Measurements from ENCODE around the gene ADIG. TPM values are rescaled to one million over a fixed set of nuclear protein-coding genes. Genes with fewer than 3 reads are reported as not detected.

Gene ADIG
- total and polyA plus RNA-seq, 2 experiments from 2014 or later, result not detected

- in situ Hi-C loops (cut with MboI), result no loop called here
- Histone ChIP-seq H2AFZ (no peak overlapping the region), H3K4me1 (ENCODE audit: insufficient read depth) (peaks cover 16% of the 10 kb centered on the region; the same call in 1 of the 2 replicates), H3K9ac (no peak overlapping the region), H3K27ac (no peak overlapping the region), H3K79me2 (ENCODE audit: insufficient read depth) (0 out of 2 replicates have a peak, but pooled peaks cover 5% of the 10 kb centered on the region), H3K9me2 (ENCODE audit: insufficient read depth) (no peaks in the 10 kb centered on the region), H3K36me3 (ENCODE audit: low read depth) (peaks cover 75% of the 10 kb centered on the region), H3K9me3 (ENCODE audit: low read depth) (no peaks in the 10 kb centered on the region), H3K27me3 (replicated peaks; ENCODE audit: insufficient read depth) (no peaks in the 10 kb centered on the region), H4K20me1 (ENCODE audit: insufficient read depth) (no peaks in the 10 kb centered on the region), H3K4me2 (ENCODE audit: unreplicated experiment) (no peak overlapping the region), H3F3A (ENCODE audit: insufficient read depth) (peaks cover 9% of the 10 kb centered on the region; the same call in 1 of the 2 replicates), H3K4me3 (no peak overlapping the region)
- no peak for DNase-seq
- TF ChIP-seq EZH2phosphoT487 (IDR thresholded peaks at IDR 0.05; ENCODE audit: insufficient read depth, low read depth) (no peak), EZH2 (IDR thresholded peaks at IDR 0.05; ENCODE audit: insufficient read depth, poor library complexity, severe bottlenecking) (no peak)
- 98 to 100% methylated on average over 2 of the region's 2 CpGs for WGBS, 2 experiments (ENCODE audit: low coverage in 1 of 2, low lambda C conversion rate in 2 of 2, missing lambda C conversion rate in 2 of 2)
These were observed 42.2 kb upstream of the ADIG start for GRCh38 chr20:38538789-38539188.

DNA sequence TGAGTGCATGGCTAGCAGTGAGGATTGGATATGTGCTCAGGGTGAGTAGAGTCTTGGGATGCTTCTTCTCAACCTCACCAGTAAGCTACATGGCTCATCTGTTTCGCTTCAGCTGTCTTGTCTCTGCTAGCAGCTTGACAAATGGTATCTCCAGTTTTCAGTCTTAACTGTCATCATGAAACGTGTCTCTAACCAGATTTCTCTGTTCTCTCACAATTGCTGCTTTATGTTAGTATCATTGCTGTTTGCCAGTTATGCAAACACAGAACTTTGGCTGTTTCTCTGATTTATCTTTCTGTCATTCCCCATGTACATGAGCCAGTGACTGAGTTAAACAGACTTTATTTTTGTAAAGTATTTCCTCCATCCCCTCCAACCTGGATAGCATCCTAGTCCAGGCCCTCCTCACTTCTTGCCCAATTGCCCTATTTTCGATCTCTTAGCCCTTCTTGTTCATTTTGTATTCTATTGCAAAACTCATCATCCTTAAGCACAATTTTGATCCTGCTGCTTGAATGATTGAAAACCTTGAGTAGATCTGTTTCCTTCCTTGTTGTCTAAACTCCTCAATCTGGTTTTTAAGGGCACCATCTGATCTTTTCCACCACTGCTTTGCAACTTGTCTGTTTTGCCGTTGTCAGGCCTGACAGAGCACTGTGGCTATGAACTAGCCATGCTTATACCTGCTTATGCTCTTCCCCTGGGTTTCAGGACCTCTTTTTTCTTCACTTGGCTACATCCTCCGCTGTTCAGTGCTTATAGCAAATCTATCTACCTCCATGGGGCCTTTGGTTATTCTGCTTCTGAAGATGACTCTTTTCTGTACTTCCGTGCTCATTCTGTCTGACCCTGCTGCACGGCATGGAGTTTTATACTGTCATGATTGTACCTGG is 37.7 kb upstream of the ADIG start:
- Histone ChIP-seq H3K9me2 (ENCODE audit: insufficient read depth) (no peaks in the 10 kb centered on the region), H3K27me3 (replicated peaks; ENCODE audit: insufficient read depth) (no peaks in the 10 kb centered on the region), H3K27ac (no peak overlapping the region), H3K4me2 (ENCODE audit: unreplicated experiment) (no peak overlapping the region), H2AFZ (no peak overlapping the region), H3K4me3 (no peak overlapping the region), H3K4me1 (ENCODE audit: insufficient read depth) (no peaks in the 10 kb centered on the region), H3F3A (ENCODE audit: insufficient read depth) (no peaks in the 10 kb centered on the region), H4K20me1 (ENCODE audit: insufficient read depth) (no peaks in the 10 kb centered on the region), H3K9ac (no peak overlapping the region), H3K79me2 (ENCODE audit: insufficient read depth) (0 out of 2 replicates have a peak, but pooled peaks cover 5% of the 10 kb centered on the region), H3K9me3 (ENCODE audit: low read depth) (no peaks in the 10 kb centered on the region), H3K36me3 (ENCODE audit: low read depth) (peaks cover 73% of the 10 kb centered on the region)
- 60 to 62% methylated on average over 7 of the region's 7 CpGs for WGBS, 2 experiments (ENCODE audit: low coverage in 1 of 2, low lambda C conversion rate in 2 of 2, missing lambda C conversion rate in 2 of 2)
- no peak for DNase-seq
- no peak for TF ChIP-seq EZH2 (IDR thresholded peaks at IDR 0.05; ENCODE audit: insufficient read depth, poor library complexity, severe bottlenecking)
- TF ChIP-seq EZH2phosphoT487 (IDR thresholded peaks at IDR 0.05; ENCODE audit: insufficient read depth, low read depth), result no peak
- in situ Hi-C loops (cut with MboI), result no loop called here

DNA sequence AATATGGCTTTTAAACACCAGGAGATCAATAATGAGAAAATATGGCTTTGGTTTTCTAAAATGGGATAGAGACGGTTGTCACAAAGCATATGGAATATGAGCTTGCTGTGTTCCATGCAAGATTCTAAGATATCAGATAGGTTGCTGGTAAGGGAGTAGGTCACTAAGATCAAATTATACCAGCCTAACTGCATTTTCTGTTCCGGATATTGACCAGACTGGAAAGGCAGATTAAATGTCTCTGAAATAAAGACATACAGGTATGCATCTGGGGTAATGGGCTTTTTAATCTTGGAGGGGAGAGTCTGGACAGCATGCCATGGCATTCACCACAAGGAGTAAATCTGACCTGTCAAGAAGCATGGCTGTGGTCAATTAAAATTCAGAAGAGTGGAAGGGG is 35.2 kb upstream of the ADIG start:
- H3K9me3 ChIP-seq (ENCODE audit: low read depth), result no peaks in the 10 kb centered on the region

GRCh38 chr20:38547288-38548085 is 33.5 kb upstream of the ADIG start:
- H3K4me3 ChIP-seq, result no peak overlapping the region
- no peaks in the 10 kb centered on the region for H3F3A ChIP-seq (ENCODE audit: insufficient read depth)
- H3K36me3 ChIP-seq (ENCODE audit: low read depth), result peaks cover 58% of the 10 kb centered on the region
- TF ChIP-seq EZH2 (IDR thresholded peaks at IDR 0.05; ENCODE audit: insufficient read depth, poor library complexity, severe bottlenecking), result no peak
- TF ChIP-seq EZH2phosphoT487 (IDR thresholded peaks at IDR 0.05; ENCODE audit: insufficient read depth, low read depth), result no peak
- no peaks in the 10 kb centered on the region for H3K27me3 ChIP-seq (replicated peaks; ENCODE audit: insufficient read depth)
- H3K4me1 ChIP-seq (ENCODE audit: insufficient read depth), result no peaks in the 10 kb centered on the region
- H3K9me3 ChIP-seq (ENCODE audit: low read depth), result no peaks in the 10 kb centered on the region
- no peak for DNase-seq
- no peak overlapping the region for H3K27ac ChIP-seq
- WGBS, 2 experiments (ENCODE audit: low coverage in 1 of 2, low lambda C conversion rate in 2 of 2, missing lambda C conversion rate in 2 of 2), result 93 to 94% methylated on average over 3 of the region's 3 CpGs
- H3K79me2 ChIP-seq (ENCODE audit: insufficient read depth), result no peaks in the 10 kb centered on the region
- H3K4me2 ChIP-seq (ENCODE audit: unreplicated experiment), result no peak overlapping the region
- H2AFZ ChIP-seq, result no peak overlapping the region
- H4K20me1 ChIP-seq (ENCODE audit: insufficient read depth), result no peaks in the 10 kb centered on the region
- no peaks in the 10 kb centered on the region for H3K9me2 ChIP-seq (ENCODE audit: insufficient read depth)
- in situ Hi-C loops (cut with MboI), result no loop called here
- H3K9ac ChIP-seq, result no peak overlapping the region

More for the DNA sequence above, 35.2 kb upstream of the ADIG start:
- no peaks in the 10 kb centered on the region for H3K27me3 ChIP-seq (replicated peaks; ENCODE audit: insufficient read depth)
- DNase-seq, result no peak
- H3K79me2 ChIP-seq (ENCODE audit: insufficient read depth), result no peaks in the 10 kb centered on the region
- no peaks in the 10 kb centered on the region for H3F3A ChIP-seq (ENCODE audit: insufficient read depth)
- no peak overlapping the region for H2AFZ ChIP-seq
- no peak overlapping the region for H3K4me3 ChIP-seq
- H3K27ac ChIP-seq, result no peak overlapping the region
- 97% methylated on average over 2 of the region's 2 CpGs for WGBS, 2 experiments (ENCODE audit: low coverage in 1 of 2, low lambda C conversion rate in 2 of 2, missing lambda C conversion rate in 2 of 2)
- H4K20me1 ChIP-seq (ENCODE audit: insufficient read depth), result no peaks in the 10 kb centered on the region
- H3K9ac ChIP-seq, result no peak overlapping the region
- H3K4me2 ChIP-seq (ENCODE audit: unreplicated experiment), result no peak overlapping the region
- no peaks in the 10 kb centered on the region for H3K9me2 ChIP-seq (ENCODE audit: insufficient read depth)
- H3K4me1 ChIP-seq (ENCODE audit: insufficient read depth), result no peaks in the 10 kb centered on the region
- H3K36me3 ChIP-seq (ENCODE audit: low read depth), result peaks cover 62% of the 10 kb centered on the region
- TF ChIP-seq EZH2 (IDR thresholded peaks at IDR 0.05; ENCODE audit: insufficient read depth, poor library complexity, severe bottlenecking) (no peak), EZH2phosphoT487 (IDR thresholded peaks at IDR 0.05; ENCODE audit: insufficient read depth, low read depth) (no peak)
- in situ Hi-C loops (cut with MboI), result no loop called here
